Effector memory CD4-positive, alpha-beta T cell (primary cell): Measurements from ENCODE around the gene GRID1.

Experiments used
- DNase-seq, 3 donors: peaks; one replicate each; pipeline ENCODE4 v3.0.0-alpha.2; 2020
- H3K27ac ChIP-seq: 2 replicates; pipeline ENCODE4 v1.7.0; 2013; ENCODE audit warnings: mild to moderate bottlenecking, low read length, moderate library complexity; ENCODE audit not compliant: insufficient read depth, poor library complexity, severe bottlenecking
- H3K27me3 ChIP-seq: replicated peaks from 2 replicates; pipeline ENCODE4 v1.7.0; 2013; ENCODE audit warnings: mild to moderate bottlenecking, low read length; ENCODE audit not compliant: insufficient read depth, control insufficient read depth, poor library complexity, severe bottlenecking
- H3K36me3 ChIP-seq: 2 replicates; pipeline ENCODE4 v1.7.0; 2013; ENCODE audit warnings: mild to moderate bottlenecking, low read length, moderate library complexity; ENCODE audit not compliant: control insufficient read depth, insufficient read depth
- H3K4me1 ChIP-seq: 2 replicates; pipeline ENCODE4 v1.7.0; 2013; ENCODE audit warnings: low read length, mild to moderate bottlenecking; ENCODE audit not compliant: control insufficient read depth, insufficient read depth, poor library complexity, severe bottlenecking
- H3K4me3 ChIP-seq: 2 replicates; pipeline ENCODE4 v1.7.0; 2013; ENCODE audit warnings: low read length, low read depth, mild to moderate bottlenecking; ENCODE audit not compliant: insufficient read depth, poor library complexity, severe bottlenecking
- H3K9me3 ChIP-seq: 2 replicates; pipeline ENCODE4 v1.7.0; 2013; ENCODE audit warnings: mild to moderate bottlenecking, low read length, moderate library complexity; ENCODE audit not compliant: control insufficient read depth

The GRID1 gene

DNA sequence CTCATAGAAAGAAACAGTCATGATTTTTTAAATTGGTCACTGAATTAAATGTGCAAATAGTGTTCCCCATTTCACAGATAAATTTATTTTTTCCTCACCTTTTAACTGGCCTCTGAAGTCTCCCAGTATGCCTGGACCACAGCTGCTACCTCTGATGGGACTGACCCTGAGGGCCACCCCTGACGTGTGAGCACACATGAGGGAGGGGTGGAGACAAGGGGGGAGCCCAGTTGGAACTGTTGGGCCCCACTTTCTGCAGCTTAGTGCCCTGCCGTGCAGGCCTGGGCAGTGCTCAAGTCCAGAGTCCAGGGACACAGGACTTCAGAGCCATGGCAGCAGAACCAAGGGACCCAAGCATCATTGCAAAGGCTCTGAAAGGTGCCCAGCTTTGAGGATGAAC lies 243.9 kb downstream of the GRID1 start:
- H3K27ac ChIP-seq = no peak overlapping the region
- H3K27me3 ChIP-seq = no peaks in the 10 kb centered on the region
- no peak overlapping the region for H3K4me3 ChIP-seq
- DNase-seq = no peak
- no peaks in the 10 kb centered on the region for H3K4me1 ChIP-seq
- no peaks in the 10 kb centered on the region for H3K36me3 ChIP-seq
- H3K9me3 ChIP-seq = no peaks in the 10 kb centered on the region

DNA sequence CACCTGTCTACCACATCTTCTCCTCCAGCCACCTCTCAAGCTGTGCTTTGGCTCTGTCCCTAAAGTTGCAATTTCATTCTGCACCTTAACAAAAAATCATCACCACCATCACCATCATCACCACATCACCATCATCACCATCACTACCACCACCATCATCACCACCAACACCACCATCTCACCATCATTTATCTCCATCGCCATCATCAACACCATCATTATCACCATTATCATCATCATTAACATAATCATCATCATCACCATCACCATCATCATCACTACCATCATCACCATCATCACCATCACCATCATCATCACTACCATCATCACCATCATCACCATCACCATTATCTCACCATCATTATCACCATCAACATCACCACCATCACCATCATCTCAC lies 245.4 kb downstream of the GRID1 start:
- no peaks in the 10 kb centered on the region for H3K27me3 ChIP-seq
- no peak for DNase-seq
- no peaks in the 10 kb centered on the region for H3K4me1 ChIP-seq
- H3K36me3 ChIP-seq = no peaks in the 10 kb centered on the region
- no peak overlapping the region for H3K4me3 ChIP-seq
- H3K9me3 ChIP-seq = no peaks in the 10 kb centered on the region
- H3K27ac ChIP-seq = no peak overlapping the region

DNA sequence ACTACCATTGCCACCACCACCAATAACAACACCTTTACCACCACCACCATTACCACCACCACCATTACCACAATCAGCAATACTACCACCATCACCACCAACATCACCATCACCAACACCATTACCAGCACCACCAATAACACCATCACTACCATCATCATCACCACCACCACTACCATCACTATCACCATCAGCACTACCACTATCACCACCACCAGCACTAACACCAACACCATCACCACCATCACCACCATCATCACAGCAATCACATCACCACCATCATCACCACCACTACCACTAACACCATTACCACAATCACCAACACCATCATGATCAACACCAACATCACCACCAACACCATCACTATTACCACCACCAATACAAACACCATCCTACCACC lies 249.5 kb downstream of the GRID1 start:
- Histone ChIP-seq H3K4me3 (no peak overlapping the region), H3K4me1 (no peaks in the 10 kb centered on the region), H3K27ac (no peak overlapping the region), H3K9me3 (no peaks in the 10 kb centered on the region), H3K36me3 (no peaks in the 10 kb centered on the region), H3K27me3 (peaks cover 3% of the 10 kb centered on the region)
- DNase-seq = no peak

DNA sequence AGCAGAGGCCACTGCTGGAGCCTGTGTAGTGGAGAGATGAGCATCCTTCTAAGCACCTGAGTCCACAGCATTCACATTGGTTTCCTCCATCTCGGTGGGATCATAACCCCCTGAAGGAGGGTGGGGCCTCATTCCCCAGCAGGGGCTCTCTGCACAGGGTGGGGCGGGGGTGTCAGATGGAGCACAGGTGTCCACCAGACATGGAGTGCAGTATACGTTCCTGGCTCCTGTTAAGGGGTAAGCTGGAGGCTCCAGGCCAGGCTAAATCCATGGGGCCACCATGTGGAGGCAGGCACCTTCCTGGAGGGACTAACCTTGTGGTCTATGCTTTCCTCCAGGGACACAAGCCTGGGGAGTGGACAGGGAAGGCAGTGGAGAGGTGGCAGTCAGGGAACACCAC lies 252.6 kb downstream of the GRID1 start:
- Histone ChIP-seq H3K27ac (no peak overlapping the region), H3K36me3 (no peaks in the 10 kb centered on the region), H3K4me3 (no peak overlapping the region), H3K27me3 (peaks cover 3% of the 10 kb centered on the region), H3K4me1 (no peaks in the 10 kb centered on the region), H3K9me3 (no peaks in the 10 kb centered on the region)
- DNase-seq = no peak

DNA sequence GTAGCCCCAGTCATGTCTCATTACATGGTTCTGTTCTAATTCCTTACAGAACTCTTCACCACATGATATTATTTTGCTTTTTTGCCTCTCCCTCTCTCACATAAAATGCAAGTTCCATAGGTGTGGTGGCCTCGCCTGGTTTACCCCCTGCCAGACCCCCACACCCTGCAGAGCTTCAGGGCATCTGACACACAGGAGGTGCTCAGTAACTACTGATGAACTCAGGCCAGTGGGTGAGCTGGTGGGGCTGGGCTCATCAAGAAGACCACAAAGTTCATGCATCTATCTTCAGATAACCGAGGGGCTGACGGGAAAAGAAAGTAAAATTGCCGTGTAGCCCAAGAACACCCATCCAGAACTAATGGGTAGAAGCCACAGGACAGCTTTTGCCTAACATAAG lies 253.1 kb downstream of the GRID1 start:
- H3K27ac ChIP-seq = no peak overlapping the region
- peaks cover 3% of the 10 kb centered on the region for H3K27me3 ChIP-seq
- H3K4me3 ChIP-seq = no peak overlapping the region
- no peaks in the 10 kb centered on the region for H3K36me3 ChIP-seq
- no peak for DNase-seq
- no peaks in the 10 kb centered on the region for H3K9me3 ChIP-seq
- H3K4me1 ChIP-seq = no peaks in the 10 kb centered on the region

DNA sequence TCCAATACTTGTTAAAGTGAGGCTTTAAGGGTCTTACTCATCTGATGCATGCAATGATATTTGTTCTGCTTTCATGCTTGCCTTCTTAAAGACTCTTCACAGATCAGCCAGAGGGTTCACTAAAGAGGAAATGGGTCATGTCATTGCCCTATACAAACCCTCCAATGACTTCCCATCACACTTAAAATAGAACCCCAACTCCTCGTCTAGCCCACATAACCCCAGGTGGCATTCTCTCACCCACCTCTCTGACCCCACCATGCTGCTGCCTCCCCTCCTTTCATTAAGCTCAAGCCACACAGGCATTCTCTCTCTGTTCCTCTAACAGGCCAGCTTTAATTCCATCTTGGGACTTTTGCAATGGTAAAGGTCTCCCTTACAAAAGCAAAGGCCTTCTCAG lies 253.6 kb downstream of the GRID1 start:
- Histone ChIP-seq H3K27me3 (peaks cover 3% of the 10 kb centered on the region), H3K4me1 (no peaks in the 10 kb centered on the region), H3K4me3 (no peak overlapping the region), H3K27ac (no peak overlapping the region), H3K36me3 (no peaks in the 10 kb centered on the region), H3K9me3 (no peaks in the 10 kb centered on the region)
- no peak for DNase-seq

DNA sequence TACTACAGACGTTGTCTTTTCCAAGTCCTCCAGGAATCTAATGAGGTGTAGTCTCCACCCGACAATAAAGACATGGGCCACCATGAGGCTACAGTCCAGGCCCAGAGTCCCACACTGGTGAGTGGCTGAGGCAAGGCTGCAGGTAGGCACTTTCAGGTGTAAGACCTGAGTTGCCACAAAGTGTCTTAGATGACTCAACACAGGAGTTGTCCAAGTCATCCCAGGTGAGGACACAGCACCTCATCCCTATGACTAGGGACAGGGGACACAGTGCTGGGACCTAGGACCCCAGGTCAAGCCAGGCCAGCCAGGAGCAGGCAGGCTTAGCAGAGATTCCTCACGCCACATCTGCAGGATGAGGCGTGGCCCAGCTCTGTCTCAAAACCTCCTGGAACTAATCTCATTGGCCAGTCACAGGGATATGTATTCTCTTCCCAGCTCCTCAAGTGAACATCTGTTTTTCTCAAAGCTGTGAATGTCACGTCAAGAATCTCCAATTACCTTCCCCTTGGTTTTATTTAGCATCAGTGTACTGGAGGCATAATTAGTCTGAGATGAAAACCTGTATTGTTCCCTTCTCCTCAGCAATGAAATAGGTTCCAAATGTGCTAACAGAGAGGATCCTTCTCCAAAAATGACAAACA lies 254.6 kb downstream of the GRID1 start:
- Histone ChIP-seq H3K36me3 (no peaks in the 10 kb centered on the region), H3K27me3 (peaks cover 3% of the 10 kb centered on the region), H3K4me3 (no peak overlapping the region), H3K9me3 (no peaks in the 10 kb centered on the region), H3K27ac (no peak overlapping the region), H3K4me1 (no peaks in the 10 kb centered on the region)
- DNase-seq = no peak

DNA sequence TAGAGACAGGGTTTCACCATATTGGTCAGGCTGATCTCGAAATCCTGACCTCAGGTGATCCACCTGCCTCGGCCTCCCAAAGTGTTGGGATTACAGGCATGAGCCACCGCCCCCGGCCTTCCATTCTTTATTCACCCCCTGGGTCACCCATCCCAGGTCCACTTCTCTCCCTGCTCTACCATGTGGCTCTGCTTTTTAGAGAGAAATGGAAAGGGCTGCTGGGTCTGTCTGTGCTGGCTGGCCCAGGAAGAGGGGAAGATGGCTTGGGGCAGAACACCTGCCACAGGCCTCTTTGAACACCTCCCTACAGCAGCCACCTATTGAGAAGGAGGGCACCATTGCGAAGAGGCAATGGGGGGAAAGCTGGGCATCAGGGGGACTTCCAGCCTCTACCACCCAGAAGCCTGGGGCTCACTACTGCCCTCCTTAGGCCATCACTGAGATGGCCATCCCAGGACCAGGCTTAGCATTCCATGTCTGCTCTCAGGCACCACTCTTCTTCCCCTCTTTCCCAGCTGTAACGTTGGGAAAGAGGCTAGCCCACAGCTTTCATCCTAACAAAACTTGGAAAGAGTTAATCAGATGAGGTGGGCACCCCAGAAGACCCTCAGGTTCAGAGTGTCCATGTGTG lies 256.3 kb downstream of the GRID1 start:
- no peaks in the 10 kb centered on the region for H3K9me3 ChIP-seq
- peaks cover 3% of the 10 kb centered on the region for H3K27me3 ChIP-seq
- no peaks in the 10 kb centered on the region for H3K36me3 ChIP-seq
- no peak for DNase-seq
- no peak overlapping the region for H3K4me3 ChIP-seq
- no peaks in the 10 kb centered on the region for H3K4me1 ChIP-seq
- no peak overlapping the region for H3K27ac ChIP-seq

DNA sequence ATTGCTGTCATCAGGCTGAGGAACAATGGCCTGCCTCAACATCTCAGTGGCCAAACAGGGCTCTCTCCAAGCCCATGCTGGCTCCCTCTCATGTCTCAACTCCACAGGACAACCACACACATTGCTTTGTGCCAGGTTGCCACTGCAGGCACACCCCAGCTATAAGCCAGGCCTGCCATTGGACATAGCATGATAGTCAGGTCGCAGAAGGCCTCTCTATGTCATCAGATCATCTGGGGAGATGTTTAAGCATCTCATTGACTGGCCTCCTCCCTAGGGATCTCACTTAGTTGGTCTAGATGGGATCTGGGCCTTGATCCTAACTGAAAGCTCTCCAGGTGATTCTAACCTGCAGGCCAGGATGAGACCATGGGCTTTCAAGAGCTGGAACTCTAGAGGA lies 257.2 kb downstream of the GRID1 start:
- no peaks in the 10 kb centered on the region for H3K4me1 ChIP-seq
- no peaks in the 10 kb centered on the region for H3K36me3 ChIP-seq
- H3K27me3 ChIP-seq = peaks cover 3% of the 10 kb centered on the region
- no peak overlapping the region for H3K27ac ChIP-seq
- H3K9me3 ChIP-seq = no peaks in the 10 kb centered on the region
- DNase-seq = no peak
- H3K4me3 ChIP-seq = no peak overlapping the region

DNA sequence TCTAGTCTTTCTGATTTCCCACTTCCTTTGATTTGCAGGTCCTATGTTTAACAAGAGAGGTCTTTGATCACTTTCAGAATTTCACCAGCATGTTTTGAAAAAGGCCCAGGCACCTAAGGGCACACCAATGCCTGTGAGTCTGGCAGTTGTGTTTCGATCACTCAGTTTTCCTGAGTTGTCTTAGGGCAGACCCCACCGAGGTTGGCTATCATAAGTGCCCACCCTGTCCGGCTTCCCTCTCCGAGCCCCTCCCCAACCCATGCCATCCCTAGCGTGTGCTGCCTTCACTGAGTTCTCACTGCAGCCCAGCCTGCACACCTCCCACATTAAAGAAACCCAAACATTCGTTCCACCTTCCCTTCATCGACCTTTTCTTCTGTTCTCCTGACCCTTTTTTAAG lies 257.9 kb downstream of the GRID1 start:
- no peaks in the 10 kb centered on the region for H3K4me1 ChIP-seq
- no peak overlapping the region for H3K4me3 ChIP-seq
- peaks cover 2% of the 10 kb centered on the region for H3K27me3 ChIP-seq
- DNase-seq = no peak
- no peaks in the 10 kb centered on the region for H3K9me3 ChIP-seq
- H3K27ac ChIP-seq = no peak overlapping the region
- H3K36me3 ChIP-seq = no peaks in the 10 kb centered on the region
